ENCODE data around the gene CCND3.

DNA sequence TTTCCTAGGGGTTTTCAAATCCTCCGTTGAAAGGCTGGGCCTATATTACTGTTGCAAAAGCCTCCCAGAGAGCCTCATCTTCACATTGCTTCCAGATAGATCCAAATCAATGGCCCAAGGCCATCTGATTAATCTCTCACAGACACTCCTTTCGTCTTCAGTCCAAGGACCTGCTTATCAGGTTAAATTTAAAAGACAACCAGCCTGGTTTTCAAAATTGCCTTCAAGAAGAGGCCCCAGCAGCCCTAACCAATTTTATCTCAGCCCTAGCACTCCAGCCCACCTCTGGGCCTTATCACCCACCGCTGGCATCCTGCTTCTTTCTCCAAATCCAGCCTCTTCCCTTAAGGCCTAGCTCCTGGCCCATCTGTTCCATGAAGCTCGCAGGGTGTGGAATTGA lies 15.5 kb upstream of the CCND3 start:
- TF ChIP-seq CTCF (IDR thresholded peaks at IDR 0.05) = no peak
- TF ChIP-seq POLR2A (IDR thresholded peaks at IDR 0.05) = no peak
- TF ChIP-seq POLR2AphosphoS5 (IDR thresholded peaks at IDR 0.05) = no peak

Data from prostate gland (tissue), 2 donors.